Esophagus muscularis mucosa (tissue), 4 donors: ENCODE measurements around the gene ALKBH6. TPM values are rescaled to one million over a fixed set of nuclear protein-coding genes. Genes with fewer than 3 reads are reported as not detected.

Experiments
- DNase-seq: peaks from one replicate; pipeline ENCODE4 v3.0.0-alpha.2; 2017; ENCODE audit errors: extremely low spot score
- H3K27ac ChIP-seq, 4 donors: fragments of 200-600 bp; sonication (generic); replicated peaks in 1 of 4; 1 replicate in 3 of 4; 2 replicates in 1 of 4; pipeline ENCODE4 v1.5.1; 2016 to 2019; ENCODE audit warnings: mild to moderate bottlenecking in 1 of 4
- H3K27me3 ChIP-seq, 4 donors: fragments of 200-600 bp; sonication (generic); one replicate each; pipeline versions ENCODE4 v1.5.1 to v1.6.0; 2016 to 2019
- H3K36me3 ChIP-seq, 4 donors: fragments of 200-600 bp; sonication (generic); one replicate each; pipeline ENCODE4 v1.5.1; 2016 to 2019
- H3K4me1 ChIP-seq, 4 donors: fragments of 200-600 bp; sonication (generic); one replicate each; pipeline ENCODE4 v1.5.1; 2016 to 2019
- H3K4me3 ChIP-seq, 4 donors: fragments of 200-600 bp; sonication (generic); 1 replicate in 2 of 4; 2 replicates in 2 of 4; pipeline ENCODE4 v1.5.1; 2016 to 2019; ENCODE audit warnings: mild to moderate bottlenecking in 4 of 4, moderate library complexity in 1 of 4
- H3K9me3 ChIP-seq, 4 donors: fragments of 200-600 bp; sonication (generic); 1 replicate in 3 of 4; 2 replicates in 1 of 4; pipeline ENCODE4 v1.5.1; 2016 to 2019
- CTCF ChIP-seq, 3 experiments: fragments of 200-600 bp in 2 of 3; fragments of 450-650 bp in 1 of 3; sonication (generic) in 2 of 3; IDR thresholded peaks; one replicate each; pipeline ENCODE4 v1.5.1; 2017 to 2019; ENCODE audit warnings: antibody characterized with exemption in 3 of 3, mild to moderate bottlenecking in 2 of 3, moderate library complexity in 1 of 3
- EP300 ChIP-seq: sonication (generic); formaldehyde crosslinking; IDR thresholded peaks from one replicate; pipeline ENCODE4 v1.6.1; 2017; ENCODE audit warnings: antibody characterized with exemption
- POLR2A ChIP-seq: fragments of 450-650 bp; IDR thresholded peaks from one replicate; pipeline ENCODE4 v1.6.1; 2017; ENCODE audit warnings: antibody characterized with exemption, moderate library complexity, mild to moderate bottlenecking, low read depth
- POLR2AphosphoS5 ChIP-seq, 2 donors: sonication (generic); formaldehyde crosslinking; IDR thresholded peaks; one replicate each; pipeline ENCODE4 v1.6.1; 2017; ENCODE audit warnings: antibody characterized with exemption in 2 of 2
- WGBS: methylation state at CpG from one replicate; pipeline ENCODE4 v1.1.5; 2018; 5-methylcytosine and 5-hydroxymethylcytosine counted together
- intact Hi-C: fragments of 100-400 bp; cut with DNase I; formaldehyde crosslinking; loops from one replicate; pipeline ENCODE4 v1.15.1; 2023
- total RNA-seq, 4 donors: library from RNA; depleted of rRNA; stranded (reverse); fragments of >200 nt; gene quantifications; one replicate each; pipeline versions ENCODE4 v1.1.0 to v1.2.1, GENCODE V29; 2016

ALKBH6 gene
- total RNA-seq, 4 donors from 2014 or later = 27.0 to 43.6 (median 35.5) TPM

GRCh38 chr19:35993923-35994598, 20.0 kb downstream of the ALKBH6 start:
- H3K27ac ChIP-seq = peak overlapping the region; percentile 90 to 96 (median 94)

GRCh38 chr19:35992907-35993765, 20.9 kb downstream of the ALKBH6 start:
- intact Hi-C loops = no loop called here
- WGBS = 85% methylated on average over 8 of the region's 8 CpGs
- DNase-seq = no peak
- no peak overlapping the region for H3K27ac ChIP-seq
- H3K4me1 ChIP-seq = peaks cover 20 to 41% (median 36%) of the 10 kb centered on the region in 4 donors
- H3K27me3 ChIP-seq = peaks cover 0 to 22% (median 0%) of the 10 kb centered on the region in 4 donors
- no peak overlapping the region for H3K4me3 ChIP-seq
- TF ChIP-seq CTCF (IDR thresholded peaks at IDR 0.05) (no peak), POLR2A (no peak)
- H3K9me3 ChIP-seq = no peaks in the 10 kb centered on the region
- H3K36me3 ChIP-seq = peaks cover 0 to 8% (median 4%) of the 10 kb centered on the region in 4 donors

More at GRCh38 chr19:35993923-35994598, 20.0 kb downstream of the ALKBH6 start:
- Histone ChIP-seq H3K27me3 (peaks cover 0 to 13% (median 0%) of the 10 kb centered on the region in 4 donors), H3K4me3 (peak overlapping the region; percentile 80 to 98 (median 87)), H3K9me3 (no peaks in the 10 kb centered on the region), H3K4me1 (peaks cover 24 to 50% (median 44%) of the 10 kb centered on the region in 4 donors), H3K36me3 (peaks cover 0 to 15% (median 12%) of the 10 kb centered on the region in 4 donors)
- 44% methylated on average over 26 of the region's 49 CpGs for WGBS
- intact Hi-C loops = no loop called here
- DNase-seq = no peak
- no peak for TF ChIP-seq EP300
- TF ChIP-seq POLR2AphosphoS5 (IDR thresholded peaks at IDR 0.05) = no peak
- TF ChIP-seq CTCF (IDR thresholded peaks at IDR 0.05) = peak in 2 of 3 experiments; percentile 30 to 31
- no peak for TF ChIP-seq POLR2A

- DNase-seq = no peak
- Histone ChIP-seq H3K4me1 (peaks cover 23 to 36% (median 33%) of the 10 kb centered on the region in 4 donors), H3K27ac (no peak overlapping the region), H3K36me3 (no peaks in the 10 kb centered on the region), H3K27me3 (peaks cover 0 to 35% (median 7%) of the 10 kb centered on the region in 4 donors), H3K4me3 (no peak overlapping the region), H3K9me3 (no peaks in the 10 kb centered on the region)
- intact Hi-C loops = no loop called here
- WGBS = 80% methylated on average over 7 of the region's 7 CpGs
- TF ChIP-seq CTCF (IDR thresholded peaks at IDR 0.05) (no peak), POLR2AphosphoS5 (IDR thresholded peaks at IDR 0.05) (no peak), POLR2A (no peak), EP300 (no peak)
Measured at GRCh38 chr19:35991731-35992450, 22.1 kb downstream of the ALKBH6 start.

GRCh38 chr19:35990771-35991730, 23.0 kb downstream of the ALKBH6 start:
- Histone ChIP-seq H3K36me3 (no peaks in the 10 kb centered on the region), H3K27ac (no peak overlapping the region), H3K9me3 (no peaks in the 10 kb centered on the region), H3K27me3 (peaks cover 2 to 43% (median 10%) of the 10 kb centered on the region in 4 donors), H3K4me1 (peaks cover 15 to 30% (median 28%) of the 10 kb centered on the region in 4 donors), H3K4me3 (no peak overlapping the region)
- DNase-seq = no peak
- no peak for TF ChIP-seq POLR2AphosphoS5 (IDR thresholded peaks at IDR 0.05)
- no peak for TF ChIP-seq POLR2A
- WGBS = 79% methylated on average over 10 of the region's 10 CpGs
- intact Hi-C loops = no loop called here
